Neutrophil (primary cell): ENCODE measurements around the gene CAPNS2.

ENCODE experiments used
- H3K27ac ChIP-seq: fragments of 200-600 bp; sonication (generic); 2 replicates; pipeline ENCODE4 v1.5.1; 2016; ENCODE audit warnings: mild to moderate bottlenecking, moderate library complexity
- H3K27me3 ChIP-seq: fragments of 200-600 bp; sonication (generic); 2 replicates; pipeline ENCODE4 v1.6.0; 2016; ENCODE audit warnings: mild to moderate bottlenecking
- H3K36me3 ChIP-seq: fragments of 200-600 bp; sonication (generic); 2 replicates; pipeline ENCODE4 v1.5.1; 2017
- H3K4me1 ChIP-seq, 2 experiments: fragments of 200-600 bp in 1 of 2; sonication (generic) in 1 of 2; 1 replicate in 1 of 2; 2 replicates in 1 of 2; pipeline versions ENCODE4 v1.5.1 to v1.6.1; 2013 to 2016; ENCODE audit warnings: low read depth in 1 of 2, low read length in 1 of 2, mild to moderate bottlenecking in 1 of 2, moderate library complexity in 1 of 2; ENCODE audit not compliant: control insufficient read depth in 1 of 2, insufficient read depth in 1 of 2
- H3K4me3 ChIP-seq, 2 experiments: fragments of 200-600 bp in 1 of 2; sonication (generic) in 1 of 2; 1 replicate in 1 of 2; 2 replicates in 1 of 2; pipeline ENCODE4 v1.5.1; 2013 to 2016; ENCODE audit warnings: low read depth in 1 of 2, low read length in 1 of 2, mild to moderate bottlenecking in 1 of 2, moderate library complexity in 1 of 2
- H3K9me3 ChIP-seq: fragments of 200-600 bp; sonication (generic); 2 replicates; pipeline ENCODE4 v1.5.1; 2016
- TF ChIP-seq, protein P1 (sequence below): fragments of 200-600 bp; sonication (generic); IDR thresholded peaks from 2 replicates; pipeline ENCODE4 v1.5.1; 2016; ENCODE audit warnings: antibody characterized with exemption

Gene CAPNS2

DNA sequence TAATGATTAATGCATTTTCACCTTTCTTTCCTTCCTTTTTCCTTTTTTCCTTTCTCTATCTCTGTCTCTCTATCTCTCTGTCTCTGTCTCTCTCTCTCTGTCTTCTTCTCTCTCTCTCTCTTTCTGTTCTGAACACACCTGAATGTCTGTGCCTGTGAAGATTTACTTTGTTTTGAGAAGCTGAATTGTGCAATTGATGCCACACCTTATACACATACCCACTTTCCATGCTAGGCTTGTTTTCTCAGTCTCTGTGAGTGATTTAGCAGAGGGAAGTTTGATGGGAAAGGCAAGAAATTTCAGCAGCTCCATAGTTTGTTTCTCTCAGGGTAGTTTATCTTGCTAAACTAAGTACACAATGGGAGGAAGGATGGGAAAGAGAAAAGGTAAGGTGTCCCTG is 9.3 kb upstream of the CAPNS2 start:
- TF ChIP-seq, protein P1, sequence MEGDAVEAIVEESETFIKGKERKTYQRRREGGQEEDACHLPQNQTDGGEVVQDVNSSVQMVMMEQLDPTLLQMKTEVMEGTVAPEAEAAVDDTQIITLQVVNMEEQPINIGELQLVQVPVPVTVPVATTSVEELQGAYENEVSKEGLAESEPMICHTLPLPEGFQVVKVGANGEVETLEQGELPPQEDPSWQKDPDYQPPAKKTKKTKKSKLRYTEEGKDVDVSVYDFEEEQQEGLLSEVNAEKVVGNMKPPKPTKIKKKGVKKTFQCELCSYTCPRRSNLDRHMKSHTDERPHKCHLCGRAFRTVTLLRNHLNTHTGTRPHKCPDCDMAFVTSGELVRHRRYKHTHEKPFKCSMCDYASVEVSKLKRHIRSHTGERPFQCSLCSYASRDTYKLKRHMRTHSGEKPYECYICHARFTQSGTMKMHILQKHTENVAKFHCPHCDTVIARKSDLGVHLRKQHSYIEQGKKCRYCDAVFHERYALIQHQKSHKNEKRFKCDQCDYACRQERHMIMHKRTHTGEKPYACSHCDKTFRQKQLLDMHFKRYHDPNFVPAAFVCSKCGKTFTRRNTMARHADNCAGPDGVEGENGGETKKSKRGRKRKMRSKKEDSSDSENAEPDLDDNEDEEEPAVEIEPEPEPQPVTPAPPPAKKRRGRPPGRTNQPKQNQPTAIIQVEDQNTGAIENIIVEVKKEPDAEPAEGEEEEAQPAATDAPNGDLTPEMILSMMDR: no peak
- H3K27ac ChIP-seq: peak overlapping the region; percentile 30
- H3K4me1 ChIP-seq: peaks cover 0 to 7% of the 10 kb centered on the region in 2 experiments

DNA sequence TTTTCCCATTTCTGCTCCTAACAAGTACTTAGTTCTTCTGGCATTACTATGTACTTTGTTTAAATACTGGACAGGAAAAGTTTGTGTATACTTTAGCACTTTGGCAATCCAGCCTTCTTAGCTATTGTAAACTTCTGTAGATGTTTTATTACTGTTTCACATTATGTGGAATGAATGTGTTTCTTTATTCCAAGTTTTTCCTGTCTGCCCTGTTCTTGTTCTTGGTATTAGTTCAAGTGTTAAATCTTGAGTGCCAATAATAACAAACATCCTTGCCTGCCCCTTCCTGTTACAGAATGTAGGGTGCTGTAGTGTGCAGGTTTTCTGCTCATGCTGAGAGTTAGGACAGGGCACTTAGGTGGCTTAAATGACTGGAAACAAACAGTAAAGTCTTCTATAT is 7.3 kb upstream of the CAPNS2 start:
- Histone ChIP-seq H3K4me1 (peaks cover 0 to 7% of the 10 kb centered on the region in 2 experiments), H3K9me3 (no peaks in the 10 kb centered on the region), H3K27me3 (no peaks in the 10 kb centered on the region), H3K4me3 (no peak overlapping the region), H3K36me3 (peaks cover 69% of the 10 kb centered on the region), H3K27ac (no peak overlapping the region)
- TF ChIP-seq, protein P1: no peak

More for the DNA sequence above, 9.3 kb upstream of the CAPNS2 start:
- no peaks in the 10 kb centered on the region for H3K27me3 ChIP-seq
- H3K4me3 ChIP-seq: no peak overlapping the region
- H3K36me3 ChIP-seq: peaks cover 74% of the 10 kb centered on the region
- H3K9me3 ChIP-seq: no peaks in the 10 kb centered on the region

DNA sequence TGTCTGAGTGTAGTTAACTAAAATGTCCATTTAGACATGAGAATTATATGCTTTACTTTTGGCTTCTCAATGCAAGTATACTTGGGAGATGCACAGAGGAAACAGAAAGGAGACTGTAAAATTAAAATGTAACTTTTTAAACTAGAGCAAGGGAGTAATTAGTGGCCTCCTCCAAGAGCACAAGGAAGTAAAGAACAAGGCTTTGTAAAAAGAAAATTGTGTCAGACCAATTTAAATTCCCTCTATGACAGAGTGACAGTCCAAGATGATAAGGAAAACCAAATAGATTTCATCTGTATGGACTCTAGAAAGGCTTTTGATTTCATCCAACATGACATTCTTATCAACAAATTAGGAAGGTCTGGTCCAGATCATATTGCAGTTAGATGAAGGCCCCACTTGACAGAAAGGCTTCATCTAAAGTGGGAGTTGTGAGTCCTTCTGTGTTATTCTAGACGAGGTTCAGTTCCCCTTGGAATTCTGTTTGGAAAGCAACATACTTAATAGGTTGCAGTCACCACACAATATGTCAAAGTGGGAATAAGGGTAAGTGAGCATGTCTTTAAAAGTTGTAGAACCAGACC is 6.5 kb upstream of the CAPNS2 start:
- Histone ChIP-seq H3K27ac (peak overlapping the region; percentile 21), H3K4me3 (no peak overlapping the region), H3K27me3 (no peaks in the 10 kb centered on the region), H3K36me3 (peaks cover 61% of the 10 kb centered on the region), H3K9me3 (no peaks in the 10 kb centered on the region), H3K4me1 (peaks cover 2 to 15% of the 10 kb centered on the region in 2 experiments)
- TF ChIP-seq, protein P1: no peak

DNA sequence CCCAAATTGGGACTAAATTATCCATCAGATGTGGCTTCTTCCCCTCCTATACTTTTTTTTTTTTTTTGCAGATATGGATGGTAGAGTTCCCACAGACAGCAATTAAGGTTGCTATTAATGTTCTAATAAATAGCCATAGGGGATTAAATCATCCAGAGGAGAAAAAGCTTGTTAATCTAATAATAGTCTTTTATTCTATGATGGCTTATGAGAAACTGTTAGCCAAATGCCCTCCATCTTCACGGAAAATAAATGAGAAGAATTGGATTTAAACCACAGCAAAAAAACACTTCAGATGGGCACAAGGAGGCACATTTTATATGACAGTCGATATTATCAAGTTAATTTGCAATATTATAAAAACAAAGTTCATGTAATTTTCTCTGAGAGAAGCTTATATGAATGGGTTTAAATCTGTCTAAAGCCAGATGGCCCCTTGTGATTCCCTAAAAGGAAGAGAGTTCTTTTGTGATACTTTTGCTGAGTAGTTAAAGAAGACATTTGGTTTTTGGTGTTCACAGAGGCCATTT is 5.1 kb upstream of the CAPNS2 start:
- H3K4me3 ChIP-seq: no peak overlapping the region
- H3K27ac ChIP-seq: no peak overlapping the region
- no peaks in the 10 kb centered on the region for H3K27me3 ChIP-seq
- TF ChIP-seq, protein P1: no peak
- H3K36me3 ChIP-seq: peaks cover 48% of the 10 kb centered on the region
- no peaks in the 10 kb centered on the region for H3K9me3 ChIP-seq
- peaks cover 14 to 29% of the 10 kb centered on the region in 2 experiments for H3K4me1 ChIP-seq

DNA sequence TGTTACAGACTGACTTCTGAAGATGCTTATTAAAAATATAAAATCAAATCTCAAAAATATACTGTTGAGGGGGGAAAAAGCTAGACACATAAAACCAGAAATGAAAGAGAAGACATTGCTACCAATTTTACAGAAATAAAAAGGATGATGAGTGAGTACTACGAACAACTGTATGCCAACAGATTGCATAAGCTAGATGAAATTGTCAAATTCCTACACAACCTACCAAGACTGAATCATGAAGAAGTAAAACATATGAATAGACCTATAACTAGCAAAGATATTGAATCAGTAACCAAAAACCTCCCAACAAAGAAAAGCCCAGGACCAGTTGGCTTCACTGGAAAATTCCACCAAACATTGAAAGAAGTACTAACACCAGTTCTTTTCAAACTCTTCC is 3.5 kb upstream of the CAPNS2 start:
- Histone ChIP-seq H3K27me3 (no peaks in the 10 kb centered on the region), H3K9me3 (no peaks in the 10 kb centered on the region), H3K4me1 (peaks cover 30 to 37% of the 10 kb centered on the region in 2 experiments), H3K4me3 (no peak overlapping the region), H3K27ac (no peak overlapping the region), H3K36me3 (peaks cover 45% of the 10 kb centered on the region)
- TF ChIP-seq, protein P1: no peak
